ENCODE data around the gene ADRA1B. TPM values are rescaled to one million over a fixed set of nuclear protein-coding genes. Genes with fewer than 3 reads are reported as not detected.

The ADRA1B gene
- total and polyA plus RNA-seq, 4 donors = 2.1 to 11.6 (median 7.0) TPM

GRCh38 chr5:159884917-159885620 lies 31.2 kb upstream of the ADRA1B start:
- H3K4me3 ChIP-seq (ENCODE audit: low read depth, low read length) = no peak overlapping the region
- DNase-seq (ENCODE audit: low read depth in 4 of 6, low spot score in 6 of 6) = no peak
- no peak overlapping the region for H3K27ac ChIP-seq (ENCODE audit: low read depth, low read length)
- H3K27me3 ChIP-seq (ENCODE audit: control insufficient read depth, insufficient read depth, low read length) = no peaks in the 10 kb centered on the region
- no peaks in the 10 kb centered on the region for H3K36me3 ChIP-seq (ENCODE audit: control insufficient read depth, insufficient read depth, low read length)
- H3K4me1 ChIP-seq (ENCODE audit: control insufficient read depth, insufficient read depth, low read length) = no peaks in the 10 kb centered on the region
- no peaks in the 10 kb centered on the region for H3K9me3 ChIP-seq (ENCODE audit: control insufficient read depth, insufficient read depth, low read length)

- H3K4me3 ChIP-seq (ENCODE audit: low read depth, low read length) = no peak overlapping the region
- DNase-seq (ENCODE audit: low read depth in 4 of 6, low spot score in 6 of 6) = no peak
- no peaks in the 10 kb centered on the region for H3K27me3 ChIP-seq (ENCODE audit: control insufficient read depth, insufficient read depth, low read length)
- H3K9me3 ChIP-seq (ENCODE audit: control insufficient read depth, insufficient read depth, low read length) = no peaks in the 10 kb centered on the region
- H3K27ac ChIP-seq (ENCODE audit: low read depth, low read length) = no peak overlapping the region
- no peaks in the 10 kb centered on the region for H3K4me1 ChIP-seq (ENCODE audit: control insufficient read depth, insufficient read depth, low read length)
- no CpG with 5 or more reads among the region's 1 CpG for WGBS (ENCODE audit: insufficient coverage)
- no peaks in the 10 kb centered on the region for H3K36me3 ChIP-seq (ENCODE audit: control insufficient read depth, insufficient read depth, low read length)
Observed at GRCh38 chr5:159886296-159886695, 30.0 kb upstream of the ADRA1B start.

- 100% methylated on average over 1 of the region's 1 CpG for WGBS (ENCODE audit: insufficient coverage)
Observed at GRCh38 chr5:159887050-159887449, 29.2 kb upstream of the ADRA1B start.

DNA sequence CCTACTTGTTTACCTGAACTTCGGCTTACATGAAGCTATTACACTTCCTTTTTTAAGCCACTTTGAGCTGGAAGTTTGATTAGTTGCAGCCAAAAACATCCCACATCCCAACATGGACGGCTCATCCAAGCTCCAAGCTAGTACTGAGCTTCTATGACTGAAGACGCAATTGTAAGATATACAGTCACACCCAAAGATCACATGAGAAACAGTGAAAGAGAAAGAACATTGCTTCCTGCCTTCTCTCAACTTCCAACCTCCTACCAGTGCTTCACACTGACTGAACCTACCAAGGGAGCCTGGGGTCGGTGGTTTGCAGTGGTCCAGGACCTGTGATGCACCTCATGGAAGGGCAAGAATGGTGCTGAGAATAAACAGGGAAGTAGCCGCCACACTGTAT lies 27.4 kb upstream of the ADRA1B start:
- 92% methylated on average over 3 of the region's 5 CpGs for WGBS (ENCODE audit: insufficient coverage)
- no peak for DNase-seq (ENCODE audit: low read depth in 4 of 6, low spot score in 6 of 6)

More at GRCh38 chr5:159887050-159887449, 29.2 kb upstream of the ADRA1B start:
- no peaks in the 10 kb centered on the region for H3K27me3 ChIP-seq (ENCODE audit: control insufficient read depth, insufficient read depth, low read length)
- no peaks in the 10 kb centered on the region for H3K4me1 ChIP-seq (ENCODE audit: control insufficient read depth, insufficient read depth, low read length)
- no peak overlapping the region for H3K27ac ChIP-seq (ENCODE audit: low read depth, low read length)
- no peaks in the 10 kb centered on the region for H3K36me3 ChIP-seq (ENCODE audit: control insufficient read depth, insufficient read depth, low read length)
- DNase-seq (ENCODE audit: low read depth in 4 of 6, low spot score in 6 of 6) = peak in 1 of 6 donors; percentile 41
- H3K4me3 ChIP-seq (ENCODE audit: low read depth, low read length) = no peak overlapping the region
- no peaks in the 10 kb centered on the region for H3K9me3 ChIP-seq (ENCODE audit: control insufficient read depth, insufficient read depth, low read length)

DNA sequence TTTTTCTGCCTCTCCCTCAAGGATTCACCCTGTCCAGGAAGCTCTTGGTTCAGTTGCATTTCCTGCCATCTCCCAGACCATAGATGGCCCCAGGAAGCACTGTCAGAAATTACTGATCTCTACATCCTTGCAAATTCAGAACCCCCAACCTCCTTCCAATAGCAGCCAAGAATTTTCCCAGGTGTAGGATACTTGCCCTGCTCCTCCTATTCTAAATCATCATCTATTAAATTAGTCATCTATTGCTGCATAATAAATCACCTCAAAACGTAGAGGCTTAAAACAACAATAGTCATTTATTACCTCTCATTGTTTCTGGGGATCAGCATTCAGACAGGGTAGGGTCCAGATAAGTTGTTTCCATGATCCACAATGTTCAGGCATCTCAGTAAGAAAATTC lies 26.1 kb upstream of the ADRA1B start:
- Histone ChIP-seq H3K36me3 (ENCODE audit: control insufficient read depth, insufficient read depth, low read length) (no peaks in the 10 kb centered on the region), H3K4me1 (ENCODE audit: control insufficient read depth, insufficient read depth, low read length) (no peaks in the 10 kb centered on the region), H3K4me3 (ENCODE audit: low read depth, low read length) (no peak overlapping the region), H3K27me3 (ENCODE audit: control insufficient read depth, insufficient read depth, low read length) (no peaks in the 10 kb centered on the region), H3K27ac (ENCODE audit: low read depth, low read length) (no peak overlapping the region), H3K9me3 (ENCODE audit: control insufficient read depth, insufficient read depth, low read length) (no peaks in the 10 kb centered on the region)
- 33% methylated on average over 1 of the region's 1 CpG for WGBS (ENCODE audit: insufficient coverage)
- no peak for DNase-seq (ENCODE audit: low read depth in 4 of 6, low spot score in 6 of 6)

More for the DNA sequence above, 27.4 kb upstream of the ADRA1B start:
- no peak overlapping the region for H3K4me3 ChIP-seq (ENCODE audit: low read depth, low read length)
- no peak overlapping the region for H3K27ac ChIP-seq (ENCODE audit: low read depth, low read length)
- no peaks in the 10 kb centered on the region for H3K4me1 ChIP-seq (ENCODE audit: control insufficient read depth, insufficient read depth, low read length)
- H3K9me3 ChIP-seq (ENCODE audit: control insufficient read depth, insufficient read depth, low read length) = no peaks in the 10 kb centered on the region
- H3K36me3 ChIP-seq (ENCODE audit: control insufficient read depth, insufficient read depth, low read length) = no peaks in the 10 kb centered on the region
- H3K27me3 ChIP-seq (ENCODE audit: control insufficient read depth, insufficient read depth, low read length) = no peaks in the 10 kb centered on the region

DNA sequence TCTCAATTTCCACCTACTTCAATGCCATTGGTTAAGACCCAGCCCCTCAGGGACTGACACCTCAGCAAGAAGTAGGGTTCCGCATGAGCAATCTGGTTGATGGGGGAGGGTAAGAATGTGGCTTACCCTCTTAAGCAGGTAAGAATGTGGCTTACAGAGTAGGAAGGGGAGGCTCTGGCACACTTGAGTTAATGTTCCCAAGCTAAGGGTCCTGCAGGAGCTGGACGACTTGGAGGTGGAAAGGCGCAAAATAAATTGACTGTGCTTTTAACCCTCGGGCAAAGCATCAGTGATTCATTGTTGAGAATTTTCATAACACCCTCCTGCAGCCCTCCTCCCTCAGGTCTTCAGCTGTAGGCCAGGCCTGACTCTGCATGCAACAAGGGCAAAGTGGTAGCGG lies 24.9 kb upstream of the ADRA1B start:
- H3K9me3 ChIP-seq (ENCODE audit: control insufficient read depth, insufficient read depth, low read length) = no peaks in the 10 kb centered on the region
- no peaks in the 10 kb centered on the region for H3K4me1 ChIP-seq (ENCODE audit: control insufficient read depth, insufficient read depth, low read length)
- WGBS (ENCODE audit: insufficient coverage) = 82% methylated on average over 5 of the region's 5 CpGs
- DNase-seq (ENCODE audit: low read depth in 4 of 6, low spot score in 6 of 6) = no peak
- no peaks in the 10 kb centered on the region for H3K36me3 ChIP-seq (ENCODE audit: control insufficient read depth, insufficient read depth, low read length)
- H3K27me3 ChIP-seq (ENCODE audit: control insufficient read depth, insufficient read depth, low read length) = no peaks in the 10 kb centered on the region
- H3K27ac ChIP-seq (ENCODE audit: low read depth, low read length) = no peak overlapping the region
- H3K4me3 ChIP-seq (ENCODE audit: low read depth, low read length) = no peak overlapping the region

- no peak for DNase-seq (ENCODE audit: low read depth in 4 of 6, low spot score in 6 of 6)
- Histone ChIP-seq H3K4me1 (ENCODE audit: control insufficient read depth, insufficient read depth, low read length) (peaks cover 4% of the 10 kb centered on the region), H3K4me3 (ENCODE audit: low read depth, low read length) (no peak overlapping the region), H3K27me3 (ENCODE audit: control insufficient read depth, insufficient read depth, low read length) (no peaks in the 10 kb centered on the region), H3K27ac (ENCODE audit: low read depth, low read length) (no peak overlapping the region), H3K36me3 (ENCODE audit: control insufficient read depth, insufficient read depth, low read length) (no peaks in the 10 kb centered on the region), H3K9me3 (ENCODE audit: control insufficient read depth, insufficient read depth, low read length) (no peaks in the 10 kb centered on the region)
- 80% methylated on average over 2 of the region's 3 CpGs for WGBS (ENCODE audit: insufficient coverage)
Observed at GRCh38 chr5:159893040-159893695, 23.1 kb upstream of the ADRA1B start.

GRCh38 chr5:159894149-159894720 lies 22.0 kb upstream of the ADRA1B start:
- H3K27ac ChIP-seq (ENCODE audit: low read depth, low read length) = no peak overlapping the region
- no peak overlapping the region for H3K4me3 ChIP-seq (ENCODE audit: low read depth, low read length)
- no peak for DNase-seq (ENCODE audit: low read depth in 4 of 6, low spot score in 6 of 6)
- no peaks in the 10 kb centered on the region for H3K9me3 ChIP-seq (ENCODE audit: control insufficient read depth, insufficient read depth, low read length)
- H3K36me3 ChIP-seq (ENCODE audit: control insufficient read depth, insufficient read depth, low read length) = no peaks in the 10 kb centered on the region
- 85% methylated on average over 2 of the region's 7 CpGs for WGBS (ENCODE audit: insufficient coverage)
- H3K27me3 ChIP-seq (ENCODE audit: control insufficient read depth, insufficient read depth, low read length) = no peaks in the 10 kb centered on the region
- H3K4me1 ChIP-seq (ENCODE audit: control insufficient read depth, insufficient read depth, low read length) = peaks cover 4% of the 10 kb centered on the region

GRCh38 chr5:159897786-159898393 lies 18.4 kb upstream of the ADRA1B start:
- Histone ChIP-seq H3K4me3 (ENCODE audit: low read depth, low read length) (no peak overlapping the region), H3K4me1 (ENCODE audit: control insufficient read depth, insufficient read depth, low read length) (peaks cover 4% of the 10 kb centered on the region), H3K27me3 (ENCODE audit: control insufficient read depth, insufficient read depth, low read length) (no peaks in the 10 kb centered on the region), H3K36me3 (ENCODE audit: control insufficient read depth, insufficient read depth, low read length) (no peaks in the 10 kb centered on the region), H3K27ac (ENCODE audit: low read depth, low read length) (no peak overlapping the region), H3K9me3 (ENCODE audit: control insufficient read depth, insufficient read depth, low read length) (no peaks in the 10 kb centered on the region)
- DNase-seq (ENCODE audit: low read depth in 4 of 6, low spot score in 6 of 6) = no peak
- 50% methylated on average over 5 of the region's 6 CpGs for WGBS (ENCODE audit: insufficient coverage)
